ENCODE measurements around the gene SREBF2.

Gene SREBF2

GRCh38 chr22:41922328-41922727 is 89.4 kb downstream of the SREBF2 start:
- no peak for DNase-seq (ENCODE audit: low read depth)

GRCh38 chr22:41922940-41923594 is 90.2 kb downstream of the SREBF2 start:
- no peak for DNase-seq (ENCODE audit: low read depth)

- no peak for DNase-seq (ENCODE audit: low read depth)
Measured at GRCh38 chr22:41923595-41924276, 90.8 kb downstream of the SREBF2 start.

GRCh38 chr22:41925783-41926460 is 93.0 kb downstream of the SREBF2 start:
- DNase-seq (ENCODE audit: low read depth) = peak; percentile 64

GRCh38 chr22:41927813-41928212 is 94.9 kb downstream of the SREBF2 start:
- DNase-seq (ENCODE audit: low read depth) = no peak

GRCh38 chr22:41928593-41929417 is 95.9 kb downstream of the SREBF2 start:
- no peak for DNase-seq (ENCODE audit: low read depth)

GRCh38 chr22:41929418-41929810 is 96.5 kb downstream of the SREBF2 start:
- no peak for DNase-seq (ENCODE audit: low read depth)

GRCh38 chr22:41931701-41932269 is 98.9 kb downstream of the SREBF2 start:
- DNase-seq (ENCODE audit: low read depth) = no peak

GRCh38 chr22:41932353-41932752 is 99.4 kb downstream of the SREBF2 start:
- DNase-seq (ENCODE audit: low read depth) = no peak

- no peak for DNase-seq (ENCODE audit: low read depth)
Measured at GRCh38 chr22:41933411-41934177, 100.7 kb downstream of the SREBF2 start.

- no peak for DNase-seq (ENCODE audit: low read depth)
Measured at GRCh38 chr22:41934284-41935014, 101.5 kb downstream of the SREBF2 start.

GRCh38 chr22:41935015-41935351 is 102.1 kb downstream of the SREBF2 start:
- no peak for DNase-seq (ENCODE audit: low read depth)

GRCh38 chr22:41935509-41935908 is 102.6 kb downstream of the SREBF2 start:
- DNase-seq (ENCODE audit: low read depth) = no peak

GRCh38 chr22:41936894-41937169 is 103.9 kb downstream of the SREBF2 start:
- no peak for DNase-seq (ENCODE audit: low read depth)

- DNase-seq (ENCODE audit: low read depth) = peak; percentile 91
Measured at GRCh38 chr22:41939981-41940831, 107.3 kb downstream of the SREBF2 start.

- DNase-seq (ENCODE audit: low read depth) = peak; percentile 77
Measured at GRCh38 chr22:41940832-41941765, 108.2 kb downstream of the SREBF2 start.

GRCh38 chr22:41943661-41944209 is 110.8 kb downstream of the SREBF2 start:
- DNase-seq (ENCODE audit: low read depth) = no peak

- peak; percentile 90 for DNase-seq (ENCODE audit: low read depth)
Measured at GRCh38 chr22:41946629-41947423, 113.9 kb downstream of the SREBF2 start, which contains the start of gene CENPM. Gene CENPM, minus strand, starts transcription at chr22:41947152. Its CDS starts 76 bp downstream, at chr22:41947076.
